ENCODE results near the gene LRPAP1. TPM values are rescaled to one million over a fixed set of nuclear protein-coding genes. Genes with fewer than 3 reads are reported as not detected.

LRPAP1 gene
- total RNA-seq, 1 experiment from 2014 or later: 113 TPM

GRCh38 chr4:3500634-3501101, 31.6 kb downstream of the LRPAP1 start:
- DNase-seq (ENCODE audit: low read depth): no peak

- no peak for DNase-seq (ENCODE audit: low read depth)
Measured at GRCh38 chr4:3500111-3500510, 32.1 kb downstream of the LRPAP1 start.

DNA sequence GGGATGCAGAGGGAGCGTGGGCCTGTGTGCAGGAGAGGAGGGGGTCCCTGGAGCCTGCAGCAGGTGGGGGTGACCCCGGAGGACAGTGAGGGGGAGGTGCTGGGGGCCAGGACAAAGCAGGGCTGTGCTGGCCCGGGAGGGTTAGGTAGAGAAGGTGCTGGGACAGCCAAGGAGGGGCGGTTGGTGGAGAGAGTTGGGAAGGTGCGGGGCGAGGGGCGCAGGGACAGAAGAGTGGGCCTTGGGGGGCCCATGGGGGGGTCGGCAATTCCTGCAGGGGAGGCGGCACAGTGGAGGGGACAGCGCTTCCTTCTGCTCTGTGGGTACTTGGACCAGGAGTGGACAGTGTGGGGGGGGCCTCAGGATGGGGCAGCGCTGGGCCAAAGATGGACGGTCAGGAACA, 32.5 kb downstream of the LRPAP1 start:
- DNase-seq (ENCODE audit: low read depth): no peak

GRCh38 chr4:3498901-3499510, 33.2 kb downstream of the LRPAP1 start:
- DNase-seq (ENCODE audit: low read depth): no peak

- DNase-seq (ENCODE audit: low read depth): no peak
Measured at GRCh38 chr4:3498407-3498806, 33.8 kb downstream of the LRPAP1 start.

DNA sequence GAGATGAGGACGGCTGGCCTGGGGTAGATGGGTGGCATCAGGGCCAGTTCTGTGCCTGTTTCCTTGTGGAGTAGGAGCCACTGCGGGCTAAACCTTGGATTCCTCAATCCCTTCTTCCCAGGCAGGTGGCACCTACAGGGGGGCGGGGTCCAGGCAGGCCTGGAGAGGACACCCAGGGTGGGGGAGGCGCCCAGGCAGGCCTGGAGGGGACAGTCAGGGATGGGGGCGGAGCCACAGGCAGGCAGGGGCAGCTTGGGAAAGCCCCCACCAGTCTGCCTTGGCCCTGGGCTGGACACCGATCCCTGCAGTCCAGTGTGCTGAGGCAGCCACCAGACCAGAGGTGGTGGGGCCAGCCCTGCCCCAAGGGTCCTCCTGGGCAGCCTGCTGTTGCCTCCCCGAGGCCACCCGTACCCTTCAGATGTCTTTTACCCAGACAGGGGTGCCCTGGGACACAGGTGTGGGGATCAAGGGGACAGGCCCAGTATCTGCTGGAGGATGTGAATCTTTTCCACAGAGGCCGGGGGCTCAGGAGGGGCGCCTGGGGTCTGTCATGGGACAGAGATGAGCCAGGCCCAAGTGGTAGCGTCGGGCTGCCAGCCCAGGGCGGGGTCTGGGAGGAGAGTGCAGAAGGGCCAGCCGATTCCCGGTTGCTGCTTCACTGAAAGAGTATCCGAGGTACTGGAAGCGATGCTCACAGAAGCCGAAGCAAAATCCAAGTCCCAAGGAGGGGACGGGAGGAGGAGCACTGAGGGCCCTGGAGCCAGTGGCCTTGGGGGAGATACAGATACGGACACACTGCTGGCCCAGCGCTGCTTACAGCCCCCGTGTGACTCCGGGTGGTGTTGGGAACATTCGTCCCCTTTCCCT, 34.5 kb downstream of the LRPAP1 start:
- DNase-seq (ENCODE audit: low read depth): no peak

DNA sequence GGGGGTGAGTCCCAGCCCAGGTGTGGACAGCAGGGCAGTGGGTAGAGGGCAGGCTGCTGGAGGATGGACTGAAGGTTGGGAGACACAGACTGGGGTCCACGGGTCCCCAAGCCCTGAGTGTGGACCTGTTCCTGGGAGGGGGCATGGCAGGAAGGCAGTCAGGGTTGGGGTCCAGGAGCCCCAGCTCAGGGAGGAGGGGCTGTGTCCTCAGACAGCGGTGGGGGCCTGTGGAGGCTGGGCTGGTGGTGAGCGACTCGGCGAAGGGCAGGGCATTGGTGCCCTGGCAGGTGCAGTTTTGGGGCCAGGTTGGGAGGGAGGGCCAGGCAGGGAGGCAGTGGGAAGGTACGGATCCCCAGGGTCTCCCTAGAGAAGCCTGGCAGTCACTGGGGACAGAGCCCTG, 35.1 kb downstream of the LRPAP1 start:
- DNase-seq (ENCODE audit: low read depth): no peak

GRCh38 chr4:3496021-3496420, 36.2 kb downstream of the LRPAP1 start:
- DNase-seq (ENCODE audit: low read depth): no peak

- DNase-seq (ENCODE audit: low read depth): no peak
Measured at GRCh38 chr4:3495204-3495975, 36.8 kb downstream of the LRPAP1 start.

- DNase-seq (ENCODE audit: low read depth): no peak
Measured at GRCh38 chr4:3494462-3494871, 37.8 kb downstream of the LRPAP1 start.

- no peak for DNase-seq (ENCODE audit: low read depth)
Measured at GRCh38 chr4:3493720-3494461, 38.3 kb downstream of the LRPAP1 start.

GRCh38 chr4:3492741-3493719, 39.2 kb downstream of the LRPAP1 start:
- peak; percentile 51 for DNase-seq (ENCODE audit: low read depth)

- peak; percentile 67 for DNase-seq (ENCODE audit: low read depth)
Measured at GRCh38 chr4:3491681-3492405, 40.4 kb downstream of the LRPAP1 start.

DNA sequence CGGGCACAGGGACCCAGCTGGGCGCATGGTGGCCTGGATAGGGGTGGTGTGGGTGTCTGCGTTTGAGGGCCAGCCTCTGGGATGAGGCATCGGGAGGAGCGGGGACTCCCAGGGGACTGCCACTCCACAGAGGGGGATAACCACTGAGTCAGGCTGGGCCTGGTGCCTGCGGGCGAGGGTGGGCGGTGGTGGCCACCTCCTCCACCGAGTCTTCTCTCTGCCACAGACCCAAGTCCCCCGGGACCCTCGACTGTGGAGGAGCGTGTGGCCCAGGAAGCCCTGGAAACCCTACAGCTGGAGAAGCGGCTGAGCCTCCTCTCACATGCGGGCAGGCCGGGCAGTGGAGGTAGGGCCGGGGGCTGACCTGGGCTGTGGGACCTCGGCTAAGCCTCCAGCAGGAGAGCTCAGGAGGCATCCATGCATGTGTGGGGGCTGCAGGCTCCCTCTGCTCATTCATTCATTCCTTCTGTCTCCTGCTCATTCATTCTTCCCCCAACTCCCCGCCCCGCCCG, 42.7 kb downstream of the LRPAP1 start:
- DNase-seq (ENCODE audit: low read depth): peak; percentile 62

- no peak for DNase-seq (ENCODE audit: low read depth)
Measured at GRCh38 chr4:3488820-3489219, 43.4 kb downstream of the LRPAP1 start.

DNA sequence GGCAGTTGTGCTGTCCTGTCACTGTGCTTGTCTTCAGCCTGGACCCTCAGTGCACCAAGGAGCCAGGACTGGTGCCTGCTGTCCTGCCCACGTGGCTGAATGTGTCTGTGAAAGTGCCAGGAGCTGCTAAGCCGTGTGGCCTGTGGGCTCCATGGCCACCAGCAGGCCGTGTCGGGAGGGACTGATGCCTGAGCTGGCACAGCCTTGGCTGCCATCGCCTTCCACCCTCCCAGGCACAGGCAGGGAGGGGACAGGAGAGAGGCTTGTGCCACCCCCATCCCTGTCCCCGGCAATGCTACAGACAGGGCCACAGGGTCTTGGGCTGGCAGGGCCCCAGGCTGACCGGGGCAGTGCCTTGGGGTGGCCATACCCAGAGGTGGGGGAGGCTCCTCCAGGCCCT, 44.4 kb downstream of the LRPAP1 start:
- no peak for DNase-seq (ENCODE audit: low read depth)

DNA sequence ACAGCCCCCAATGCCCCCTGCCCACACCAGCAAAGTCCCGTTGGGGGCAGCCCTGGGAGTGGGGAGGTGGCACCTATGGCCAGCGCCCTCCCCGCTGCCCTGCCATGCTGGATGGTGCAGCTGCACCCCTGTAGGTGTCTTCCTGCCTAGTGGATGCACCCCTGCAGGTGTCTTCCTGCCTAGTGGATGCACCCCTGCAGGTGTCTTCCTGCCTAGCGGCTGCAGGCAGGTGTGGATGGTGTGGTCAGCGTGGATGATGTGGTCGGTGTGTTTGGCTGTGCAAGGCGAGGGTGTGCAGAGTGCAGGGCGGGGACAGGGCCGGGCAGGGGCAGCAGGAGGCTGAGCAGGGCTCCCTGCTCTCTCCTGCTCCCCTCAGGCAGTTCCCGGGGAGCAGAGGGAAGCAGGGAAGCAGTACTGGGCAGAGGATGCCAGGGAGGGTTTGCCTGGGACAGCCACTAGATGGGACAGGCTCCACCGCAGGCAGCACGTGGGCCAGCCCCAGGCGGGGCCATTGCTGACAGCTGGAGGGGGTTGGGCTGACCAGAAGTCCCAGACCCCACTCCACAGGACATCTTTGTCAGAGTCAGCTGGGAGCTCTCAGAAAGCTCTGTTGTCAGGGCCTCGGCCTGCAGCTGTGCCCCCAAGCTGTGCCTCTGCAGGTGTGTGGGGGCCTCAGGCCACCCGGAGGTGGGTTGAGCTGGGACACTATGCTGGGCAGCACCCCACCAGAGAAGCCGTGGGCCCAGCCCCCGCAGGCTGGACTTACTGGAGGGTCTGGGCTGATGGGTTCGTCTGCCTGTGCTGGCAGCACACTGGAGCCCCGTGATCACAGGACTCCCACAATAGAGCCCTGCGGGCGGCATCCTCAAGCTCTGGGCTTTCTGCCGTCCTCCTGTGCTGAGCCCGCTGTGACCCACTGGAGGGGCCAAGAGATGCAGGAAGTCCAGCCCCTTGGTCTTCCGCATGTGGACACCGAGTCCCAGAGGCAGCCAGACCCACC, 45.4 kb downstream of the LRPAP1 start:
- no peak for DNase-seq (ENCODE audit: low read depth)

GRCh38 chr4:3485886-3486540, 46.2 kb downstream of the LRPAP1 start:
- DNase-seq (ENCODE audit: low read depth): no peak

Measured in Daoy (cell line).